ENCODE measurements around the gene CFAP52.

The CFAP52 gene

GRCh38 chr17:9537177-9537776 lies 39.2 kb upstream of the CFAP52 start:
- TF ChIP-seq EZH2 (IDR thresholded peaks at IDR 0.05; ENCODE audit: borderline replicate concordance, low read depth, low read length, severe bottlenecking) (no peak), CTCF (IDR thresholded peaks at IDR 0.05; ENCODE audit: borderline replicate concordance, extremely low read depth, low read length, poor library complexity, severe bottlenecking) (no peak)
- H3K4me2 ChIP-seq (ENCODE audit: insufficient read depth, low read length): no peak overlapping the region

GRCh38 chr17:9538626-9539025 lies 37.8 kb upstream of the CFAP52 start:
- H3K4me1 ChIP-seq (ENCODE audit: insufficient read depth, low read length): no peaks in the 10 kb centered on the region
- no peak for DNase-seq
- no peak overlapping the region for H3K4me3 ChIP-seq (ENCODE audit: low read depth in 1 of 2, low read length in 2 of 2)
- no peaks in the 10 kb centered on the region for H3K79me2 ChIP-seq (ENCODE audit: insufficient read depth, low read length)
- no peak overlapping the region for H3K4me2 ChIP-seq (ENCODE audit: insufficient read depth, low read length)
- no peaks in the 10 kb centered on the region for H3K27me3 ChIP-seq (ENCODE audit: insufficient read depth, low read length, poor library complexity)
- H4K20me1 ChIP-seq (ENCODE audit: insufficient read depth, low read length): no peaks in the 10 kb centered on the region
- no peak overlapping the region for H3K9ac ChIP-seq (ENCODE audit: low read depth, low read length)
- H2AFZ ChIP-seq (ENCODE audit: low read depth, low read length): no peak overlapping the region
- H3K27ac ChIP-seq (ENCODE audit: low read length): no peak overlapping the region
- H3K36me3 ChIP-seq (ENCODE audit: insufficient read depth, low read length): no peaks in the 10 kb centered on the region
- ATAC-seq (ENCODE audit: insufficient read depth, low read depth): no peak
- TF ChIP-seq EZH2 (IDR thresholded peaks at IDR 0.05; ENCODE audit: borderline replicate concordance, low read depth, low read length, severe bottlenecking): no peak
- TF ChIP-seq CTCF (IDR thresholded peaks at IDR 0.05; ENCODE audit: borderline replicate concordance, extremely low read depth, low read length, poor library complexity, severe bottlenecking): no peak
- H3K9me3 ChIP-seq (ENCODE audit: insufficient read depth, low read length, severe bottlenecking): no peaks in the 10 kb centered on the region

More at GRCh38 chr17:9537177-9537776, 39.2 kb upstream of the CFAP52 start:
- Histone ChIP-seq H3K79me2 (ENCODE audit: insufficient read depth, low read length) (no peaks in the 10 kb centered on the region), H3K4me3 (ENCODE audit: low read depth in 1 of 2, low read length in 2 of 2) (no peak overlapping the region), H2AFZ (ENCODE audit: low read depth, low read length) (no peak overlapping the region), H4K20me1 (ENCODE audit: insufficient read depth, low read length) (no peaks in the 10 kb centered on the region), H3K4me1 (ENCODE audit: insufficient read depth, low read length) (no peaks in the 10 kb centered on the region), H3K27me3 (ENCODE audit: insufficient read depth, low read length, poor library complexity) (no peaks in the 10 kb centered on the region), H3K9ac (ENCODE audit: low read depth, low read length) (no peak overlapping the region), H3K36me3 (ENCODE audit: insufficient read depth, low read length) (no peaks in the 10 kb centered on the region), H3K27ac (ENCODE audit: low read length) (no peak overlapping the region), H3K9me3 (ENCODE audit: insufficient read depth, low read length, severe bottlenecking) (no peaks in the 10 kb centered on the region)
- ATAC-seq (ENCODE audit: insufficient read depth, low read depth) (no peak), DNase-seq (no peak)

GRCh38 chr17:9541718-9542117 lies 34.7 kb upstream of the CFAP52 start:
- H3K27ac ChIP-seq (ENCODE audit: low read length): no peak overlapping the region
- no peaks in the 10 kb centered on the region for H4K20me1 ChIP-seq (ENCODE audit: insufficient read depth, low read length)
- TF ChIP-seq EZH2 (IDR thresholded peaks at IDR 0.05; ENCODE audit: borderline replicate concordance, low read depth, low read length, severe bottlenecking) (no peak), CTCF (IDR thresholded peaks at IDR 0.05; ENCODE audit: borderline replicate concordance, extremely low read depth, low read length, poor library complexity, severe bottlenecking) (no peak)
- H3K9ac ChIP-seq (ENCODE audit: low read depth, low read length): no peak overlapping the region
- H3K36me3 ChIP-seq (ENCODE audit: insufficient read depth, low read length): no peaks in the 10 kb centered on the region
- no peaks in the 10 kb centered on the region for H3K79me2 ChIP-seq (ENCODE audit: insufficient read depth, low read length)
- no peak for DNase-seq
- no peak overlapping the region for H3K4me2 ChIP-seq (ENCODE audit: insufficient read depth, low read length)
- no peak overlapping the region for H2AFZ ChIP-seq (ENCODE audit: low read depth, low read length)
- ATAC-seq (ENCODE audit: insufficient read depth, low read depth): no peak
- no peaks in the 10 kb centered on the region for H3K27me3 ChIP-seq (ENCODE audit: insufficient read depth, low read length, poor library complexity)
- no peak overlapping the region for H3K4me3 ChIP-seq (ENCODE audit: low read depth in 1 of 2, low read length in 2 of 2)
- no peaks in the 10 kb centered on the region for H3K4me1 ChIP-seq (ENCODE audit: insufficient read depth, low read length)
- H3K9me3 ChIP-seq (ENCODE audit: insufficient read depth, low read length, severe bottlenecking): no peaks in the 10 kb centered on the region
